ENCODE measurements around the gene BRD2.
A peak's percentile ranks its signal among the peaks of the same experiment; 100 is the strongest.

Gene BRD2

GRCh38 chr6:32950010-32950409, 18.4 kb upstream of the BRD2 start:
- no peak for DNase-seq

GRCh38 chr6:32950449-32950848, 17.9 kb upstream of the BRD2 start:
- no peak for DNase-seq

GRCh38 chr6:32952817-32953739, 15.3 kb upstream of the BRD2 start, which contains the start of gene HLA-DMA:
HLA-DMA (minus strand) TSS chr6:32953097; CDS start chr6:32953036, 61 bp downstream.
- peak; percentile 70 for DNase-seq

GRCh38 chr6:32953775-32954174, 14.6 kb upstream of the BRD2 start:
- DNase-seq = no peak

- DNase-seq = no peak
Measured at GRCh38 chr6:32954267-32954666, 14.1 kb upstream of the BRD2 start.

- DNase-seq = no peak
Measured at GRCh38 chr6:32954986-32955802, 13.2 kb upstream of the BRD2 start.

- no peak for DNase-seq
Measured at GRCh38 chr6:32956176-32956575, 12.2 kb upstream of the BRD2 start.

GRCh38 chr6:32960563-32960962, 7.8 kb upstream of the BRD2 start:
- no peak for DNase-seq

- no peak for DNase-seq
Measured at GRCh38 chr6:32962213-32962826, 6.1 kb upstream of the BRD2 start.

GRCh38 chr6:32963866-32964265, 4.5 kb upstream of the BRD2 start:
- DNase-seq = no peak

GRCh38 chr6:32964776-32965175, 3.6 kb upstream of the BRD2 start:
- no peak for DNase-seq

- no peak for DNase-seq
Measured at GRCh38 chr6:32967151-32968091, 973 bp upstream of the BRD2 start.

GRCh38 chr6:32968867-32969684, 682 bp downstream of the BRD2 start:
- no peak for DNase-seq

- DNase-seq = peak; percentile 74
Measured at GRCh38 chr6:32969685-32970412, 1.5 kb downstream of the BRD2 start.

- DNase-seq = peak; percentile 60
Measured at GRCh38 chr6:32970413-32971241, 2.2 kb downstream of the BRD2 start.

GRCh38 chr6:32971242-32971580, 2.8 kb downstream of the BRD2 start:
- DNase-seq = no peak

- peak; percentile 98 for DNase-seq
Measured at GRCh38 chr6:32971581-32972352, 3.4 kb downstream of the BRD2 start.

GRCh38 chr6:32972353-32973143, 4.2 kb downstream of the BRD2 start:
- DNase-seq = no peak
